Large intestine (tissue), 3 donors: ENCODE data around the gene PALD1. TPM values are rescaled to one million over a fixed set of nuclear protein-coding genes. Genes with fewer than 3 reads are reported as not detected.

Experiments
- DNase-seq, 2 donors: peaks; one replicate each; pipeline versions ENCODE4 v3.0.0 to v3.0.0-alpha.2; 2013
- H3K27ac ChIP-seq: one replicate; pipeline ENCODE4 v1.5.1; 2013; ENCODE audit warnings: low read length
- H3K27me3 ChIP-seq: 2 replicates; pipeline ENCODE4 v1.6.1; 2013; ENCODE audit warnings: low read length; ENCODE audit not compliant: control insufficient read depth, insufficient read depth
- H3K36me3 ChIP-seq: 2 replicates; pipeline ENCODE4 v1.6.1; 2013; ENCODE audit warnings: low read length; ENCODE audit not compliant: control insufficient read depth, insufficient read depth
- H3K4me1 ChIP-seq: one replicate; pipeline ENCODE4 v1.6.1; 2013; ENCODE audit warnings: low read length; ENCODE audit not compliant: control insufficient read depth, insufficient read depth
- H3K4me3 ChIP-seq: one replicate; pipeline ENCODE4 v1.5.1; 2013; ENCODE audit warnings: low read length
- H3K9me3 ChIP-seq: one replicate; pipeline ENCODE4 v1.6.1; 2013; ENCODE audit warnings: mild to moderate bottlenecking, low read depth, low read length, moderate library complexity; ENCODE audit not compliant: control insufficient read depth
- WGBS: methylation state at CpG from one replicate; pipeline ENCODE4 v1.1.5; 2013; ENCODE audit warnings: low lambda C conversion rate; ENCODE audit not compliant: insufficient coverage; 5-methylcytosine and 5-hydroxymethylcytosine counted together
- polyA plus RNA-seq: library from polyadenylated mRNA; unstranded; fragments of 120-200 nt; gene quantifications from one replicate; pipeline ENCODE4 v1.2.1, GENCODE V29; 2013

PALD1 gene
- polyA plus RNA-seq, 1 donor = 6.1 TPM

DNA sequence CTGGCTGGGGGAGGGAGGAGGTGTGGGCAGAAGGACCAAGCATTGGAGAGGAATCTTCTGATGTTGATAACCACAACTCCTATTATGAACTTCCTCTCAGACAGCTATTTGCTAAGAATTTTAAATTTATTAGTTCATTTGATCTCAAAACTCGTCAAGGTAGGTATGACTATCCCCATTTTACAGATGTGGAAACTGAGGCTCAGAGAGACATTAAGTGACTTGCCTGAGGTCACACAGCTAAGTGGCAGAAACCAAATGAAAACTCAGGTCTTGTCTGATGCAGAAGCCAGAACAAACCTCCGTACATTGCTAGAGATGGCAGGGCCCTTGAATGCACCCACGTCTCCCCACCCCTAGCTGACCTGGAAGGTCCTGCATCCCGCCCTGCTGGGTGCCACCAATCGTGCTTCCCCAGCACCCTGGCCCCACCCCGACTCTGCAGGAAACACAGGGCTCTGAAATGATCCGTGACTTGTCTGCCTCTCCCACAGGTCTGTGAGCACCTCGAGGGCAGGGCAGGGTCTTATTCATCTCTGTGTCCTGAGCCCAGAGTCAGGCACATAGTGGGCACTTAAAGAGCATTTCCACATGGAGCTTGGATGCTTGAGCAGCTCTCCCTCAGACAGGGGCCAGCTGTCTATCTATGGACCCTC is 5.6 kb upstream of the PALD1 start:
- no peak for DNase-seq
- Histone ChIP-seq H3K27ac (no peak overlapping the region), H3K36me3 (no peaks in the 10 kb centered on the region), H3K4me1 (no peaks in the 10 kb centered on the region), H3K9me3 (no peaks in the 10 kb centered on the region), H3K27me3 (peaks cover 29% of the 10 kb centered on the region), H3K4me3 (no peak overlapping the region)
- no CpG with 5 or more reads among the region's 8 CpGs for WGBS

GRCh38 chr10:70474780-70475179 is 3.8 kb upstream of the PALD1 start:
- no peak overlapping the region for H3K4me3 ChIP-seq
- H3K36me3 ChIP-seq = no peaks in the 10 kb centered on the region
- no peak for DNase-seq
- H3K4me1 ChIP-seq = peaks cover 5% of the 10 kb centered on the region
- H3K27ac ChIP-seq = no peak overlapping the region
- H3K9me3 ChIP-seq = no peaks in the 10 kb centered on the region
- no CpG with 5 or more reads among the region's 2 CpGs for WGBS
- peaks cover 39% of the 10 kb centered on the region for H3K27me3 ChIP-seq

DNA sequence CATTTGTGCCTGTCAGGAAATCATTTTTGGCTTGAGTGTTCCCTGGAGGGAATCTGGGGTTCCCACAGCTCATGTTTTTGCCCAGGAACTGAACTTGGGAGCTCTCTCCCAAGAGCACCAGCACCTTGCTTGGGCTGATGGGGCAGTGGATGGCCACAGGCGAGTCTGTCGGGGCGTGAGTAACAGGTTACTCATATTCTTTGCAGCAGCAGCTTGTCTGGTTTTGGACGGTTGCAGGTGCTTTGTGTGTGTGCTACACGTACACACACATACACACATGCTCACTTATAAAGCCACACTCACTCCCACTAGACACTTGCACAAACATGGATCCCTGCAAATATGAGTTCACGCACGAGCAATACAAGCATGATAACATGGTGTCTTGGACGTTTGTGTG is 2.9 kb upstream of the PALD1 start:
- no CpG with 5 or more reads among the region's 8 CpGs for whole genome bisulfite sequencing
- H3K4me1 ChIP-seq = peaks cover 12% of the 10 kb centered on the region
- peaks cover 42% of the 10 kb centered on the region for H3K27me3 ChIP-seq
- H3K4me3 ChIP-seq = no peak overlapping the region
- H3K27ac ChIP-seq = no peak overlapping the region
- no peaks in the 10 kb centered on the region for H3K36me3 ChIP-seq
- DNase-seq = no peak
- no peaks in the 10 kb centered on the region for H3K9me3 ChIP-seq

- H3K4me1 ChIP-seq = peaks cover 12% of the 10 kb centered on the region
- no peaks in the 10 kb centered on the region for H3K9me3 ChIP-seq
- H3K36me3 ChIP-seq = no peaks in the 10 kb centered on the region
- WGBS = no CpG with 5 or more reads among the region's 7 CpGs
- no peak overlapping the region for H3K4me3 ChIP-seq
- peaks cover 42% of the 10 kb centered on the region for H3K27me3 ChIP-seq
- no peak for DNase-seq
- H3K27ac ChIP-seq = no peak overlapping the region
Measured at GRCh38 chr10:70476249-70477035, 2.1 kb upstream of the PALD1 start.

- H3K4me1 ChIP-seq = peaks cover 12% of the 10 kb centered on the region
- H3K27me3 ChIP-seq = peaks cover 39% of the 10 kb centered on the region
- no peaks in the 10 kb centered on the region for H3K9me3 ChIP-seq
- H3K27ac ChIP-seq = no peak overlapping the region
- peak; percentile 39 to 60 for DNase-seq
- H3K4me3 ChIP-seq = peak overlapping the region; percentile 46
- WGBS = no CpG with 5 or more reads among the region's 27 CpGs
- H3K36me3 ChIP-seq = no peaks in the 10 kb centered on the region
Measured at GRCh38 chr10:70477661-70478162, 855 bp upstream of the PALD1 start.

- no peaks in the 10 kb centered on the region for H3K9me3 ChIP-seq
- no peak for DNase-seq
- H3K27me3 ChIP-seq = peaks cover 39% of the 10 kb centered on the region
- H3K27ac ChIP-seq = no peak overlapping the region
- peaks cover 12% of the 10 kb centered on the region for H3K4me1 ChIP-seq
- H3K4me3 ChIP-seq = peak overlapping the region; percentile 48
- WGBS = no CpG with 5 or more reads among the region's 11 CpGs
- no peaks in the 10 kb centered on the region for H3K36me3 ChIP-seq
Measured at GRCh38 chr10:70479165-70479581, 606 bp downstream of the PALD1 start.

GRCh38 chr10:70479626-70480238 is 1.2 kb downstream of the PALD1 start:
- Histone ChIP-seq H3K4me1 (peaks cover 12% of the 10 kb centered on the region), H3K9me3 (no peaks in the 10 kb centered on the region), H3K4me3 (peak overlapping the region; percentile 48), H3K27me3 (peaks cover 39% of the 10 kb centered on the region), H3K36me3 (no peaks in the 10 kb centered on the region), H3K27ac (no peak overlapping the region)
- WGBS = no CpG with 5 or more reads among the region's 8 CpGs
- peak in 1 of 2 donors; percentile 48 for DNase-seq

DNA sequence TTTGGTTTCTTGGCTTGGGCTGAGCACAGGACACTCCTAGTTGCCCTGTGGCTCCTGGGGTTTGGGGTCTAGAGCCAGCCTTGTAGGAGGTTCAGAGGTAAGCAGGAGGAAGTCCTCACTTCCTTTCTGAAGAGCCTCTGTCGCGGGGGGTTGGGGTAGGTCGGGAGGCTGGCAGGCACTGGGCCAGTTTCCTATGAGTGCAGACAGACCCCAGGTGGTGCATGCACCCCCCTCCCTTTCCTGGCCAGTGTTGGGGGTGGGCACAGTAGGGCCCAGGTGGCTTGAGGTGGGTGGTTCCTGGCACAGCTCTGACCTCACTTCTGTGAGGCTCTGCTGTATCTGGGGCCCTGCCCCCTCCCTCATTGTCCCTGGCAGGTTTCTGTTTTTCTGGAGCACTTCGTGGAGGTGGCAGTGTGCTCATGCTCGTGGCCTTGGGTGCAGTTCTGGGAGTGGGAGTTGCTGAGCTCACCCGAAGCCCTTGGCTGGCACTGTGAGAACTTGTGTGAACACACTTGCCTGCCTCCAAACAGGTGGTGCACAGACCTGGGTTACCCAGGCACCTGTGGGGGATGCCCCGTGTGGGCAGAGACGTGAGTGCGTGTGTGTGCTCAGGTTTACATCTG is 1.8 kb downstream of the PALD1 start:
- peaks cover 12% of the 10 kb centered on the region for H3K4me1 ChIP-seq
- H3K36me3 ChIP-seq = no peaks in the 10 kb centered on the region
- peaks cover 39% of the 10 kb centered on the region for H3K27me3 ChIP-seq
- H3K4me3 ChIP-seq = no peak overlapping the region
- H3K27ac ChIP-seq = no peak overlapping the region
- H3K9me3 ChIP-seq = no peaks in the 10 kb centered on the region
- WGBS = no CpG with 5 or more reads among the region's 9 CpGs
- DNase-seq = no peak

- DNase-seq = no peak
- Histone ChIP-seq H3K36me3 (peaks cover 4% of the 10 kb centered on the region), H3K4me1 (peaks cover 12% of the 10 kb centered on the region), H3K9me3 (no peaks in the 10 kb centered on the region), H3K4me3 (no peak overlapping the region), H3K27ac (no peak overlapping the region), H3K27me3 (peaks cover 32% of the 10 kb centered on the region)
- WGBS = no CpG with 5 or more reads among the region's 9 CpGs
Measured at GRCh38 chr10:70481105-70481504, 2.5 kb downstream of the PALD1 start.
